ENCODE data around the gene ECSIT. TPM values are rescaled to one million over a fixed set of nuclear protein-coding genes. Genes with fewer than 3 reads are reported as not detected.

The ECSIT gene
- total RNA-seq, 1 experiment from 2014 or later = 66.3 TPM

GRCh38 chr19:11505032-11505503 lies 23.9 kb downstream of the ECSIT start:
- peak; percentile 98 for DNase-seq (ENCODE audit: low read depth)

GRCh38 chr19:11504502-11505031 lies 24.4 kb downstream of the ECSIT start:
- no peak for DNase-seq (ENCODE audit: low read depth)

- no peak for DNase-seq (ENCODE audit: low read depth)
Measured at GRCh38 chr19:11499890-11500420, 29.0 kb downstream of the ECSIT start.

- no peak for DNase-seq (ENCODE audit: low read depth)
Measured at GRCh38 chr19:11499220-11499726, 29.7 kb downstream of the ECSIT start.

GRCh38 chr19:11496391-11497163 lies 32.4 kb downstream of the ECSIT start:
- DNase-seq (ENCODE audit: low read depth) = peak; percentile 93

- DNase-seq (ENCODE audit: low read depth) = no peak
Measured at GRCh38 chr19:11495885-11496284, 33.0 kb downstream of the ECSIT start.

GRCh38 chr19:11495481-11495880 lies 33.5 kb downstream of the ECSIT start:
- DNase-seq (ENCODE audit: low read depth) = no peak

GRCh38 chr19:11494634-11495285 lies 34.2 kb downstream of the ECSIT start:
- no peak for DNase-seq (ENCODE audit: low read depth)

- DNase-seq (ENCODE audit: low read depth) = no peak
Measured at GRCh38 chr19:11489378-11489777, 39.6 kb downstream of the ECSIT start.

GRCh38 chr19:11486661-11487503 lies 42.1 kb downstream of the ECSIT start:
- no peak for DNase-seq (ENCODE audit: low read depth)

GRCh38 chr19:11485245-11485837 lies 43.6 kb downstream of the ECSIT start:
- DNase-seq (ENCODE audit: low read depth) = no peak

GRCh38 chr19:11483366-11484111 lies 45.4 kb downstream of the ECSIT start:
- DNase-seq (ENCODE audit: low read depth) = no peak

GRCh38 chr19:11482384-11483050 lies 46.4 kb downstream of the ECSIT start:
- peak; percentile 92 for DNase-seq (ENCODE audit: low read depth)

GRCh38 chr19:11481534-11482383 lies 47.2 kb downstream of the ECSIT start:
- peak; percentile 95 for DNase-seq (ENCODE audit: low read depth)

GRCh38 chr19:11480715-11481533 lies 48.0 kb downstream of the ECSIT start, which contains the start of gene ELAVL3:
Gene ELAVL3 (minus strand): TSS chr19:11481046. CDS start chr19:11480608, 438 bp downstream.
- DNase-seq (ENCODE audit: low read depth) = peak; percentile 34

GRCh38 chr19:11479898-11480714 lies 48.8 kb downstream of the ECSIT start:
- no peak for DNase-seq (ENCODE audit: low read depth)

Measured in Daoy (cell line).